ENCODE data around the gene OR13C9. TPM values are rescaled to one million over a fixed set of nuclear protein-coding genes. Genes with fewer than 3 reads are reported as not detected.
"Not testable (repeated sequence)": the region's sequence is repeated elsewhere in the genome, so short reads cannot be mapped to it uniquely, and the experiment has no call there.

Gene OR13C9
- not detected for total RNA-seq

- Histone ChIP-seq H3K27me3 (no peaks in the 10 kb centered on the region), H3K36me3 (no peaks in the 10 kb centered on the region), H3K4me1 (no peaks in the 10 kb centered on the region), H3K27ac (no peak within 1 kb of the TSS), H3K4me3 (no peak within 1 kb of the TSS), H3K9me3 (no peaks in the 10 kb centered on the region)
- DNase-seq: no peak
- TF ChIP-seq CTCF (IDR thresholded peaks at IDR 0.05) (no peak), POLR2A (IDR thresholded peaks at IDR 0.05) (no peak)
These were observed at the start of gene OR13C9 for GRCh38 chr9:104618104-104618503. TSS of gene OR13C9 (minus strand) at chr9:104618204. CDS start at chr9:104618204, 0 bp downstream.

GRCh38 chr9:104658496-104659195 lies 40.6 kb upstream of the OR13C9 start:
- DNase-seq: no peak
- no peaks in the 10 kb centered on the region for H3K27me3 ChIP-seq
- no peaks in the 10 kb centered on the region for H3K9me3 ChIP-seq
- TF ChIP-seq CTCF (IDR thresholded peaks at IDR 0.05): no peak
- no peak for TF ChIP-seq POLR2A (IDR thresholded peaks at IDR 0.05)
- H3K27ac ChIP-seq: no peak overlapping the region
- H3K36me3 ChIP-seq: no peaks in the 10 kb centered on the region
- no peaks in the 10 kb centered on the region for H3K4me1 ChIP-seq
- no peak overlapping the region for H3K4me3 ChIP-seq

- no peaks in the 10 kb centered on the region for H3K27me3 ChIP-seq
- no peaks in the 10 kb centered on the region for H3K4me1 ChIP-seq
- H3K9me3 ChIP-seq: no peaks in the 10 kb centered on the region
- TF ChIP-seq CTCF (IDR thresholded peaks at IDR 0.05) (no peak), POLR2A (IDR thresholded peaks at IDR 0.05) (no peak)
- no peak for DNase-seq
- no peak overlapping the region for H3K27ac ChIP-seq
- H3K4me3 ChIP-seq: no peak overlapping the region
- no peaks in the 10 kb centered on the region for H3K36me3 ChIP-seq
These were observed 17.5 kb upstream of the OR13C9 start for GRCh38 chr9:104635456-104635855.

- Histone ChIP-seq H3K4me1 (no peaks in the 10 kb centered on the region), H3K27ac (no peak overlapping the region), H3K4me3 (no peak overlapping the region), H3K9me3 (no peaks in the 10 kb centered on the region), H3K27me3 (no peaks in the 10 kb centered on the region), H3K36me3 (no peaks in the 10 kb centered on the region)
- DNase-seq: no peak
- TF ChIP-seq CTCF (IDR thresholded peaks at IDR 0.05) (no peak), POLR2A (IDR thresholded peaks at IDR 0.05) (no peak)
These were observed 16.0 kb upstream of the OR13C9 start for GRCh38 chr9:104633976-104634520.

GRCh38 chr9:104625964-104626363 lies 8.0 kb upstream of the OR13C9 start:
- not testable (repeated sequence) for H3K4me1 ChIP-seq, H3K27ac ChIP-seq, H3K4me3 ChIP-seq, H3K27me3 ChIP-seq, DNase-seq, H3K36me3 ChIP-seq, H3K9me3 ChIP-seq

- H3K36me3 ChIP-seq: no peaks in the 10 kb centered on the region
- TF ChIP-seq POLR2A (IDR thresholded peaks at IDR 0.05) (no peak), CTCF (IDR thresholded peaks at IDR 0.05) (no peak)
- H3K27ac ChIP-seq: no peak overlapping the region
- H3K4me3 ChIP-seq: no peak overlapping the region
- H3K4me1 ChIP-seq: no peaks in the 10 kb centered on the region
- H3K9me3 ChIP-seq: no peaks in the 10 kb centered on the region
- no peak for DNase-seq
- no peaks in the 10 kb centered on the region for H3K27me3 ChIP-seq
These were observed 586 bp downstream of the OR13C9 start for GRCh38 chr9:104617418-104617817.
